NCI-H2227 (cell line): ENCODE measurements around the gene SNRPB.

ENCODE experiments used
- DNase-seq: peaks from one replicate; lab custom pipeline; 2025; ENCODE audit not compliant: unreplicated experiment; lab: John Stamatoyannopoulos, UW

SNRPB gene

DNA sequence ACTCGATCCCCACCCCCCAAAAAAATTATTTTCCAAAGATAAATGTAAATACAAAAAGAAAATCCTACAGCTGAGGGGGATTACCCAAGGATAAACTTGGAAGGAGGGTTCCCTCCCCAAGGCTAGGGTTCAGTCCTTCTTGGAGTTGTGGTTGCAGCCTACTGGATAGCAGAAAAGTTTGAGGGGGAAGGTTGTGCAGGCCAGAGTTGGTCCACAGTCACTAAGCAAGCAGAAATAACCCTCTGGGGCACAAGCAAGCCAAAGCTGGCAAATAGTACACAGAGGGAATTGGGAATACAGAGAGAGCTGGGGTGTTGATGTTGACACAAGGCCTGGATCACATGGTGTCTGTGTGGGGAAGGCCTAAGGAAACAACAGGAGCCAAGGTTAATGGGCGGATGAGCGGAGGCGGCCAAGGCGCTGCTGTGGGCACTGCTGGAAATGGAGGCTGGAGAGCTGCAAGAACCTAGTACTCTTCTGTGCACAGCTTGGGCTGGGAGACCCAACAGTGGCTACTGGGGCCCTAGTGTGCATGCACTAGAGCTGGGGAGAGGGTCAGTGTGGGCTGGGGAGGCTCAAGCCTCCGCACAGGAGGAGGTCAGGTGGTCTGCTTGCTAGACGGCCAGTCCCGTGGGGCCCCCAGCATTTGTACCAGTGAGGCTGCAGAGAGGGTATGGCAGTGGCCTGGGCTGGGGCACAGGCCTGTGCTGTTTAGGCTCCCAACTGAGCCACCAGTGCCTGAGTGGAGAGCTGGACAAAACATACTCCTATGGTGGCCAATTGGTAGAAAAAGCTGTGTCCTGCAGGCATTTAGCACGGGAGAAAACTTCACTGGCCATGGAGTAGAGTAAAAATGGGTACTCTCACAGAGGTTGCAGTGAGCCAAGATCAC is 5.5 kb upstream of the SNRPB start:
- no peak for DNase-seq

DNA sequence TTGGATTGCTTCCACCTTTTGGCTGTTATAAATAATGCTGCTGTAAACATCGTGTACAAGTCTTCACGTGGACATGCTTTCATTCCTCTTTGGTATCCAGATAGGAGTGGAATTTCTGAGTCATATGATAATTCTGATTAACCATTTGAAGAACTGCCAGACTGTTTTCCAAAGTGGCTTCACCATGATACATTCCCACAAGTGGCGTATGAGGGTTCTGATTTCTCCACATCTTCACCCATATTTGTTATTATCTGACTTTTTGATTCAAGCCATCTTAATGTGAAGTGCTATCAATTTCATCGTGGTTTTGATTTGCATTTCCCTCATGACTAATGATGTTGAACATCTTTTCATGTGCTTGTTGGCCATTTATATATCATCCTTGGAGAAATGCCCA is 2.9 kb upstream of the SNRPB start:
- no peak for DNase-seq

DNA sequence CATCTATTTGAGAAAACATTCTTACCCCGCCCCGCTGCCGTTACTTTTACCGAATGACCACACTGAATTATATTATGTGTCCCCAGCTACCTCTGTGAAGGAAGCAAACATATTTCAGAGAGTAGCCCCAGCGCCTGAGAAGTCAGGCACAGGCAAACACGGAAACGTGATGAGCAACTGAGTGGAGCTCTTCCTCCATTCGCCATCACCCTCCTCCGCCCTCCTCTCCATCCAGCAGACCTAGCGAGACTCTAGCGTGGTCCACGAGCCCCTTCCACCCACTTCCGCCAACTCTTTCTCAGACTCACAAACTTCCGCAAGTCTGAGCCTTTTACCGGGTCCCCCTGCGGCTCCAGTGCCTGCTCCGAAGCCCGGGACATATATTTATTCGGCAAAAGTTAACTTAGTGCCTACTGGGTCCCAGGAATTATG is 582 bp downstream of the SNRPB start:
- peak; percentile 65 for DNase-seq

DNA sequence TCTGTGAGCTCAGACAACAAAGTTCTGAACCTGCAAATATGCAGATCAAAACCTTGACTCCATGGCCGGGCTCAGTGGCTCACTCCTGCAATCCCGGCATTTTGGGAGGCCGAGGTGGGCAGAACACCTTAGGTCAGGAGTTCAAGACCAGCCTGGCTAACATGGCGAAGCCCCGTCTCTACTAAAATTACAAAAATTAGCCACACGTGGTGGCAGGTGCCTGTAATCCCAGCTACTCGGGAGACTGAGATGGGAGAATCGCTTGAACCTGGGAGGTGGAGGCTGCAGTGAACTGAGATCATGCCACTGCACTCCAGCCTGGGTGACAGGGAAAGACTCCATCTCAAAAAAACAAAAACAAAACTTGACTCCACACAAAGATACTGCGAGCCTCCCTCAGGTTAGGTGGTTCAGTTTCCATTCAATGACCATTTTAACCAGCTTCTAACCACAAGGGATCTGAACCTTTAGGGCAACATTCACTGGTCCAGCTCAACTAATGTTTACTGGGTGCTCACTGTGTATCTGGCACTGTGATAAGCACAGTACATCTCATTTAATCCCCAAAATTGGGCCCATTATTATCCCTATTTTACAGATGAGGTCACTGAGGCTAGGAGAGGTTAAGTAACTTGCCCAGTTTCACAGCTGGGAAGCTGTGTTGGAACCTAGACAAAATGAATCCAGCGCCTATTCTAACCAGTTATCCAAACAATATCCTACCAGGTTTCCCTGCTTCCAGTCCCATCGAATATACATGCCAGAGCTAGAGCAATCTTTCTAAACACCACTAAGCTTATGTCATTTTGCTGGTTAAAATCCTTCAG is 1.8 kb downstream of the SNRPB start:
- no peak for DNase-seq

GRCh38 chr20:2467412-2467811 is 3.2 kb downstream of the SNRPB start:
- no peak for DNase-seq

- DNase-seq = no peak
Observed at GRCh38 chr20:2465100-2465499, 5.5 kb downstream of the SNRPB start.

DNA sequence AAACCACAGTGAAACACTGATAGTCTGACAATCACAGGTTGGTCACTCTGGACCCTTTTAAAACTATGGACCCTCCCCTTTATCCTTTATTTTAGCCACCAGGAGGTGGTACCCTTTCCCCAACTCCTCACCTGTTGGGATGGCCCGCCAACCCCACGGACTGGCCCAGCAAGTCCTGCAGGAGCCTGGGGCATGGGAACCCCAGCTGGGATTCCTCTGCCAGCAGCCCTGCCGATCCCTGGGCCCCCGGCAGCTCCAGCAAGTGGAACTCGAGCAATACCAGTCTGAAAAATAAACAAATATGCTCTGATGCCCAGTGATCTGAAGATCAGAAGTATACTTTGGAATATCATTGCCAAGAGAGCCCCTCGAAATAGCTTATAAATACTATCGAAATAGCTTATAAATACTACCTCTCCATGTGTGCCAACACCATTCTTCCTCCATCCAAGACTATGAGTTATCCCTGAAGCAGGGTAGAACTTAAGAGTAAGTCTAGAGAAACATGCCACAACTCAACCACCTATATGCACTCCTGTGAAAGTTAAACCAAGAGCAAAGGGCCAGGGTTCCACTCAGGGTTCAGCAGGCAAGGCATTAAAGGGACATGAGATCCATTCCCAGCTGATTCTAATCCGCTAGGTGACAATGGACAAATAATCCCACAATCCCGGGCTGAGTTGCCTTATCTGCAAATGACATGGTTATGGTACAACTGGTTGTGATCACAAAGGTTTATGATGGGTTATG is 6.8 kb downstream of the SNRPB start:
- no peak for DNase-seq

- DNase-seq = no peak
Observed at GRCh38 chr20:2462484-2462883, 8.1 kb downstream of the SNRPB start.

DNA sequence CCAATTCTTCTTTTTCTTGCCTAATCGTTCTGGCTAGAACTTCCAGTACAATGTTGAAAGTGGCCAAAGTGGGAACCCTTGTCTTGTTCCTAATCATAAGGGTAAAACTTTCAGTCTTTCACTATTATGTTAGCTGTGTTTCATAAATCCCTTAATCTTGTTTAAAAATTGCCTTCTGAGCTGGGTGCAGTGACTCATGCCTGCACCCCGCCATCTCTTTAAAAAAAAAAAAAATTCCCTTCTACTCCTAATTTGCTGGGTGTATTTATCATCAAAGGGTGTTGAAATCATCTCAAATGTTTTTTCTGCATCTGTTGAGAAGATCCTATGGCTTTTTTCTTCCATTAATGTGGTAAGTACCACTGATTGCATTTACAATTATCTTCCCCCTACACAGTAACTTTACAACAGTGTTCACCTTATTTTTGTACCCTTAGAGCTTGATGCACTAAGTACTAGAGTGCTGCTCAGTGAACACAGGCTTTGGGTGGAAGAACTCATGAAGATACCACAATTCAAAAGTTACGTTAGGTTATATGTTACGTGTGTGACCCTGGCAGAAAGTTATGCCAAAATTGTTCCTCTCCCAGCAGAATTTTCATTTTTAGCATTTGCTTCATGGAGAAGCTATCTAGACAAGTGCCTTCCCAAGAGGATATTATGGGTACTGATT is 9.7 kb downstream of the SNRPB start:
- DNase-seq = no peak

GRCh38 chr20:2459981-2460751 is 10.4 kb downstream of the SNRPB start:
- DNase-seq = no peak

DNA sequence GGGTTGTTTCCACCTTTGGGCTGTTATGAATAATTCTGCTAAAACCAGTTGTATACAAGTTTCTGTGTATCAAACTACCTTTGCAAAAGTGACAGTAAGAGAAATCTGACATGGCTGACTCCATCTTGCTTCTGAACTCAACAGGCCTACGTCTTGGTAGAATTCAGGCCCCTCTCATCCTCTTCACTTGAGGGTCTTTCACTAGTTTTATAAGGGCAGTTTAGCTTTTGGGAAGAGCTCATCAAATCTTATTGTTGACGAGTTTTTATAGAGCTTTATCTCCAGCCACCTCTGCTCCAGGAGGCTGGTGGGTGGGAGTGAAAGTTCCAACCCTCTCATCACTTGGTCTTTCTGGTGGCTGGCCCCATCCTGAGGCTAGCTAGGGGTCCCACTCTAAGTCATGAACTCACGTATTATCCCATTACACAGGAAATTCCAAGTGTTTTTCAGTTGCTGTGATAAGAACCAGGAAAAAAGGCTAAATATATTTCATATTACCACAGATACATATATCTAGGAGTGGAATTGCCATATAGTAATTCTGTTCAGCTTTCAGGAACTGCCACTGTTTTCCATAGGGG is 11.6 kb downstream of the SNRPB start:
- DNase-seq = no peak

- DNase-seq = no peak
Observed at GRCh38 chr20:2455771-2456497, 14.7 kb downstream of the SNRPB start.

GRCh38 chr20:2453792-2454191 is 16.8 kb downstream of the SNRPB start:
- DNase-seq = no peak

DNA sequence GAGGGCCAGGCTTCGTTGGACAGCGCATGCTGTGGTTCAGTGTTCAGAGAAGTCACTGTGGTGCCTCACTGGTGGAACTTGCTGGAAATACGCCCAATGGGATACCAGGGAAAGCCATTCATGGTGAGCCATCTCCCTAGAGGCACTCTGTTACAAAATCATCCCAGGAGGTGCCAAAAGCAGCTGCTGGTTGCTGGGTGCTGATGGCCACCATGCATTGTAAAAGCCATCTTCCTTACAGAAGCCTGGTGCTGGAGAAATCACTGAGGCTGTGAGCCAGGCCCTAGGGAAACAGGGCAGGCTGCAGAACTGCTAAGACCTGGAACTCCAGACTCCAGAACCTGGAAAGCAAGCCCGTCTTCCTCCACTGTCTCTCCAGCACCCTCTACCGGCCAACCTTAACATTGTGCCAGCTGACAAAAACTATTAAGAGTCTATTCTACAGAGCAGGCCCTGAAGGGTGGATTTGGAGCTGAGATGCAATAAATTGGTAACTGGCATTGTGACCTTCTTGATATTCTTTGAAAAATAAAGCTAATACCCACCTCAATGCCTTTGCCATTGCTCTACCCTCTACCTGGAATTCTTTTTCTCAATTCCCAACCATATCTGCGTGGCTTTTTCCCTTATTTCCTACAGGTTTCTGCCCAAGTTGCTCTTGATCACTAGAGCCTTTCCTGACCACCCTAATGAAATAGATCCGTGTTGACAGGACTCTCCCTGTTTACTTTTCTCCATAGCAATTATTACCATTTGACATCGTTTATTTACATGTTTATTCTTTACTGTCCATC is 18.5 kb downstream of the SNRPB start:
- DNase-seq = peak; percentile 87

DNA sequence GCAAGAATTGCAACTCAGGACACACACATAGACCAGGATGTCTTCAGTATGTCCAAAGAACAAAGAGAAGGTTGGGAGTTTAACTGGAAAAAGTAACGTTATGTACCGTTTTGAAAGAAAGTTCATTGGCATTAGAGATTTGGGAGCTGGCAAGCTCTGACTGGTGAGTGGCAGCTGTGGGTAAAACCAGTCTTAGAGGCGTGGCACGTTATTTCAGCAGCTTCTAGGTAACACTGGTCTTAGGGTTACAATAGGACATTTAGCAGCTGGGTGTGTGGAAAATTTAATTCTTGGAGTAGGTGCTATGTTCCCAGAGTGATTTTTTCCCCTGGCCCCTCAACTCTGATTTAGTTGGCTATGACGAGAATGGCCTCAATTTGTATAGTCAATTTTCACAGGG is 19.2 kb downstream of the SNRPB start:
- no peak for DNase-seq

DNA sequence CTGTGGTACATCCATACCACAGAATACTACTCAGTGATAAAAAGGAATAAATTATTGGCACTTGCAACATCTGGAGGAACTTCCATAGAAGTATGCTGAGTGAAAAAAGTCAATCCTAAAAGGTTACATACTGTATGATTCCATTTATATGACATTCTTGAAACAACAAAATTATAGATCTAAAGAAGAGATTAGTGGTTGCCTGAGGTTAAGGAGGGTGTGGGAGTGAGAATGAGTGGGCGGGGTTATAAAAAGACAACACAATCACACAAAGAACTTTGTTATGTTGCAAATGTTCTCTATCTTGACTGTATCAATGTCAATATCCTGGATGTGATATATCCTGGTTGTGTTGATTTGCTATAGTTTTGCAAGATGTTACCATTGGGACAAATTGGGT is 21.2 kb downstream of the SNRPB start:
- no peak for DNase-seq

DNA sequence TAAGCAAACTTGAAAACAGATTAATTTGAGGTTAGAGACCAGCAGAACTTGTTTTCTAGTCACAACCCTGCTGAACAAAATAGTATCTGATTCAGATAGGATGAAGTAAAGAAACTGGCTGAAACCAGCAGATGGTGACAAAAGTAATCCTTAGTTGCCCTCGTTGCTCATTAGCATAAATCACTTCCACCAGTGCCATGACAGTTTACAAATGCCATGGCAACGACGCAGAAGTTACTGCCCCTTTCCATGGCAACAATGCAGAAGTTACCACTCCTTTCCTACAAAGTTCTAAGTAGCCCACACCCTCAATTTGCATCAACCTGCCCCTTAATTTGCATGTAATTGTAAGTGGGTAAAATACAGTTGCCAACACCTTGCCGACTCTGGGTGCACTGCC is 23.7 kb downstream of the SNRPB start:
- no peak for DNase-seq

GRCh38 chr20:2431185-2431584 is 39.4 kb downstream of the SNRPB start:
- no peak for DNase-seq
